B cell (primary cell): ENCODE results near the gene TSHB.

Experiments used
- EZH2 ChIP-seq: IDR thresholded peaks from 2 replicates; pipeline ENCODE4 v1.6.1; 2012; ENCODE audit warnings: borderline replicate concordance, low read depth, mild to moderate bottlenecking, moderate library complexity, low read length; ENCODE audit not compliant: insufficient read depth, poor library complexity, severe bottlenecking
- TF ChIP-seq, protein P1 (sequence below): fragments of 200-600 bp; IDR thresholded peaks from one replicate; pipeline ENCODE4 v1.8.0; 2022; ENCODE audit warnings: antibody characterized with exemption, mild to moderate bottlenecking

DNA sequence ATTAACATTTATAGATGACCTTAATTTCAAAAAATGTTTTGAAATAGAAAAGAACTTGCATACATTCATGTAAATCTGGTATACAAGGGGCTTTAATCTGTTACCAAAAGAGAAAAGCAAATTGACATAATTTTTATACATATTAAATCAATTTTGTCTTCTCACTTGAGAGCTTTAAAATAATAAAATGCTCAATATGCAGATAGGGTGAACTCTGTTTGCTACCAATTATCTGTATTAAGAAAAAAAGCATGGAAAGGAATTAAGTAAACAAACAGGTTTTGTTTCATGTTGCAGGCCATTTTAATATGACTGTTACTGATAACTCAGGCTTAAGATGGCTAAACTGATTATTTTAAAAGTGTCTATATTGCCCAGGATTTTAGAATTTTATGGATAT is 6.0 kb upstream of the TSHB start:
- TF ChIP-seq, protein P1, sequence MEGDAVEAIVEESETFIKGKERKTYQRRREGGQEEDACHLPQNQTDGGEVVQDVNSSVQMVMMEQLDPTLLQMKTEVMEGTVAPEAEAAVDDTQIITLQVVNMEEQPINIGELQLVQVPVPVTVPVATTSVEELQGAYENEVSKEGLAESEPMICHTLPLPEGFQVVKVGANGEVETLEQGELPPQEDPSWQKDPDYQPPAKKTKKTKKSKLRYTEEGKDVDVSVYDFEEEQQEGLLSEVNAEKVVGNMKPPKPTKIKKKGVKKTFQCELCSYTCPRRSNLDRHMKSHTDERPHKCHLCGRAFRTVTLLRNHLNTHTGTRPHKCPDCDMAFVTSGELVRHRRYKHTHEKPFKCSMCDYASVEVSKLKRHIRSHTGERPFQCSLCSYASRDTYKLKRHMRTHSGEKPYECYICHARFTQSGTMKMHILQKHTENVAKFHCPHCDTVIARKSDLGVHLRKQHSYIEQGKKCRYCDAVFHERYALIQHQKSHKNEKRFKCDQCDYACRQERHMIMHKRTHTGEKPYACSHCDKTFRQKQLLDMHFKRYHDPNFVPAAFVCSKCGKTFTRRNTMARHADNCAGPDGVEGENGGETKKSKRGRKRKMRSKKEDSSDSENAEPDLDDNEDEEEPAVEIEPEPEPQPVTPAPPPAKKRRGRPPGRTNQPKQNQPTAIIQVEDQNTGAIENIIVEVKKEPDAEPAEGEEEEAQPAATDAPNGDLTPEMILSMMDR: no peak
- TF ChIP-seq EZH2: no peak
